ENCODE results near the gene ADCK1. TPM values are rescaled to one million over a fixed set of nuclear protein-coding genes. Genes with fewer than 3 reads are reported as not detected.
"Not testable (repeated sequence)": the region's sequence is repeated elsewhere in the genome, so short reads cannot be mapped to it uniquely, and the experiment has no call there.

ADCK1 gene
- total and polyA plus RNA-seq, 2 of the 13 experiments (the other 11 are each of a cell fraction or from before 2014, with no cell fraction given) = 3.9 to 6.3 TPM

DNA sequence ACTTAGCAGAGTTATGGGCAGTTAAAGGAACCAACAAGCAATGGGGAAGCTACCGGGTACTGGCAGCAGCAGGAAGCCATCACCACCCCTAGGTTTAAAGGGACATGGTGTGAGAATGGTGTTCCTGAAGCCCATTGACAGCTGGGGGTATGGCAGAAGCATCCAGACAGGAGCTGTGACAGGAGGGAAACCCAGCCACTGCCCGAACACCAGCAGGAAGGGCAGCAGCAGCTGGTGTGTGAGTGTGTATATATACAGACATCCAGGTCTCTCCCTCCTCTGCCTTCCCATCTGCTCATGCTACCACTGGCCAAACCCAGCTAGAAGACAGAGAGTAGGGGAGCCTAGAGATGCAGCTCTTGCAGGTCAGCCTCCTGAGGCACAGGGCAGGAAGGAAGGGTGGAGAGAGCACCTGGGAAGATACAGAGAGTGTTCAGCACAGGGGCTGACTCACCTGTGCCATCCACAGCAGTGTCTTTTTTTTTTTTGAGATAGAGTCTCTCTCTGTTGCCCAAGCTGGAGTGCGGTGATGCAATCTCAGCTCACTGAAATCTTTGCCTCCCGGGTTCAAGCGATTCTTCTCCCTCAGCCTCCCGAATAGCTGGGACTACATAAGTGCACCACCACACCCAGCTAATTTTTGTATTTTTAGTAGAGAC is 9.2 kb upstream of the ADCK1 start (continued):
- no peak for TF ChIP-seq ZNF839 (CRISPR knock-in tag; IDR thresholded peaks at IDR 0.05; ENCODE audit: borderline replicate concordance)
- TF ChIP-seq NR2C2 (CRISPR knock-in tag; IDR thresholded peaks at IDR 0.05; ENCODE audit: borderline replicate concordance) = no peak
- no peak for TF ChIP-seq MAFG (CRISPR knock-in tag; IDR thresholded peaks at IDR 0.05)

DNA sequence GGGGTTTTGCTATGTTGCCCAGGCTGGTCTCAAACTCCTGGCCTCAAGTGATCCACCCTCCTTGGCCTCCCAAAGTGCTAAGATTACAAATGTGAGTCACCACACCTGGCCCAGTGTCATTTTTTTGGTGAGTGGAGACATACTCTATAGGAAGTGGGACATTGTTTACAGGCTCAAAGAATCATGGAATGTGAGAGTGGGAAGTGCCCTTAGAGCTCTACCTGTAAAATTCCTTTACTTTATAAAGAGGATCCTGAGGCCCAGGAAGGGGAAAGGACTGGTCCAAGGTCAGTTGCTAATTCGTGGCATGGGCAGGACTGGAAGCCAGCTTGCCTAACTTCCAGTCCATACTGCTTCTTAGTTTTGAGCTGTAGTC is 8.7 kb upstream of the ADCK1 start:
- Histone ChIP-seq H3K4me3 (replicated peaks in 1 of 3; ENCODE audit: insufficient read depth in 1 of 3, low read depth in 2 of 3, low read length in 3 of 3) (no peak overlapping the region), H3K4me2 (ENCODE audit: low read depth, low read length) (peak overlapping the region; percentile 36; the same call in 1 of the 2 replicates), H3K4me1 (ENCODE audit: insufficient read depth, low read length) (peaks cover 43% of the 10 kb centered on the region), H2AFZ (ENCODE audit: low read length) (no peak overlapping the region), H4K20me1 (ENCODE audit: insufficient read depth, low read length) (no peaks in the 10 kb centered on the region), H3K9me3 (ENCODE audit: low read length) (no peaks in the 10 kb centered on the region), H3K36me3 (replicated peaks in 1 of 2; ENCODE audit: control insufficient read depth in 1 of 2, insufficient read depth in 2 of 2, low read length in 2 of 2) (no peaks in the 10 kb centered on the region), H3K79me2 (ENCODE audit: insufficient read depth, low read length) (no peaks in the 10 kb centered on the region), H3K27me3 (ENCODE audit: control insufficient read depth in 1 of 2, insufficient read depth in 2 of 2, low read length in 2 of 2) (no peaks in the 10 kb centered on the region), H3K27ac (ENCODE audit: extremely low read length, insufficient read depth, low read length) (no peak overlapping the region), H3K9ac (ENCODE audit: insufficient read depth, low read depth, low read length) (no peak overlapping the region)
- ChIA-PET POLR2A (interaction anchor here (1.2 to 1.8 kb wide), 2 partner anchors 9 to 30 kb away, joined by 4 to 7 read pairs; partner anchors contain the start of genes ADCK1 and SNW1), CTCF (ENCODE audit: low intra/inter-chr PET ratio, low total read pairs) (no interaction called here)
- in situ Hi-C loops (cut with HindIII; ENCODE audit: extremely low pct_ligation_motif_present, low pct_unique_long_range_greater_than_20kb) = no loop called here
- ATAC-seq (peak; percentile 13; the same call in 2 of the 3 replicates), DNase-seq (ENCODE audit: low spot score) (peak; percentile 20), FAIRE-seq (no peak)
- WGBS (ENCODE audit: low lambda C conversion rate) = 0% methylated on average over 1 of the region's 1 CpG
- no peak for TF ChIP-seq ZNF766 (CRISPR knock-in tag; IDR thresholded peaks at IDR 0.05; ENCODE audit: borderline replicate concordance)
- peak; percentile 39; the same call in 1 of the 2 replicates for TF ChIP-seq FOSL2 (CRISPR knock-in tag; IDR thresholded peaks at IDR 0.05)
- no TSS peak for BruUV-seq (replicated peaks)
- intact Hi-C loops (cut with micrococcal nuclease; ENCODE audit: unreplicated experiment) = no loop called here

DNA sequence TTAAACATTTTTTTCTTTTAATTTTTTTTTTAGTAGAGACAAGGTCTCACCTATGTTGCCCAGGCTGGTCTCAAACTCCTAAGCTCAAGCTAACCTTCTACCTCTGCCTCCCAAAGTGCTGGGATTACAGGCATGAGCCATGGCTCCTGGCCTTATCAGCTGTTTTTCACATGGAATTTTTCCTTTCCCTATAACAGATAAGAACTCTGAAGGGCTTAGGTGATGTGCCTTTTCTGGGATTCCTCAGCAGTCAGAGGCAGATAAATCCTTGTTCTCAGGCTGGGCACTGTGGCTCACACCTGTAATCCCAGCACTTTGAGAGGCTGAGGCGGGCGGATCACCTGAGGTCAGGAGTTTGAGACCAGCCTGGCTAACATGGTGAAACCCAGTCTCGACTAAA is 6.7 kb upstream of the ADCK1 start:
- H3K27me3 ChIP-seq (ENCODE audit: control insufficient read depth in 1 of 2, insufficient read depth in 2 of 2, low read length in 2 of 2); in situ Hi-C loops (cut with HindIII; ENCODE audit: extremely low pct_ligation_motif_present, low pct_unique_long_range_greater_than_20kb); H3K4me2 ChIP-seq (ENCODE audit: low read depth, low read length); BruUV-seq (replicated peaks); ATAC-seq; intact Hi-C loops (cut with micrococcal nuclease; ENCODE audit: unreplicated experiment); H3K9ac ChIP-seq (ENCODE audit: insufficient read depth, low read depth, low read length); POLR2A ChIA-PET; CTCF ChIA-PET (ENCODE audit: low intra/inter-chr PET ratio, low total read pairs); H3K27ac ChIP-seq (ENCODE audit: extremely low read length, insufficient read depth, low read length); H3K9me3 ChIP-seq (ENCODE audit: low read length); H3K36me3 ChIP-seq (replicated peaks in 1 of 2; ENCODE audit: control insufficient read depth in 1 of 2, insufficient read depth in 2 of 2, low read length in 2 of 2); H4K20me1 ChIP-seq (ENCODE audit: insufficient read depth, low read length); H3K4me3 ChIP-seq (replicated peaks in 1 of 3; ENCODE audit: insufficient read depth in 1 of 3, low read depth in 2 of 3, low read length in 3 of 3); DNase-seq (ENCODE audit: low spot score); H2AFZ ChIP-seq (ENCODE audit: low read length); FAIRE-seq; H3K79me2 ChIP-seq (ENCODE audit: insufficient read depth, low read length): not testable (repeated sequence)
- H3K4me1 ChIP-seq (ENCODE audit: insufficient read depth, low read length) = peaks cover 50% of the 10 kb centered on the region
- WGBS (ENCODE audit: low lambda C conversion rate) = 57% methylated on average over 3 of the region's 3 CpGs

All from HepG2 (cell line).